MCF 10A (cell line): ENCODE measurements around the gene LTB4R2. TPM values are rescaled to one million over a fixed set of nuclear protein-coding genes. Genes with fewer than 3 reads are reported as not detected.

Experiments used
- BruUV-seq: library from RNA; stranded (reverse); fragments of 400-500 nt; replicated peaks from 2 replicates; lab custom pipeline; 2021; lab: Mats Ljungman, UMichigan
- CTCF ChIA-PET: fragments of 300-600 bp; sonication (Branson Sonifier 250); formaldehyde crosslinking; extraction: SDS; loops from one replicate; lab custom pipeline; 2021; ENCODE audit warnings: antibody characterized with exemption, inconsistent platforms; lab: Yijun Ruan, JAX
- POLR2A ChIA-PET: fragments of 300-600, 350-650 bp; sonication (Branson Sonifier 250); formaldehyde crosslinking; extraction: SDS; loops from one replicate; lab custom pipeline; 2020; ENCODE audit warnings: antibody characterized with exemption, inconsistent platforms; lab: Yijun Ruan, JAX
- DNase-seq: peaks from one replicate; pipeline ENCODE4 v3.0.0-alpha.2; 2018; ENCODE audit not compliant: unreplicated experiment
- H3K27ac Mint-ChIP-seq: one replicate; pipeline ENCODE4 v1.8.0; 2022; ENCODE audit warnings: mild to moderate bottlenecking, low read depth, mixed read lengths; ENCODE audit not compliant: unreplicated experiment
- H3K27me3 Mint-ChIP-seq: one replicate; pipeline ENCODE4 v1.8.0; 2022; ENCODE audit warnings: mixed read lengths; ENCODE audit not compliant: insufficient read depth, unreplicated experiment
- H3K36me3 Mint-ChIP-seq: one replicate; pipeline ENCODE4 v1.8.0; 2022; ENCODE audit warnings: mild to moderate bottlenecking, moderate library complexity, mixed read lengths; ENCODE audit not compliant: insufficient read depth, unreplicated experiment
- H3K4me1 Mint-ChIP-seq: one replicate; pipeline ENCODE4 v1.8.0; 2022; ENCODE audit warnings: mixed read lengths; ENCODE audit not compliant: insufficient read depth, unreplicated experiment
- H3K4me3 Mint-ChIP-seq: one replicate; pipeline ENCODE4 v1.8.0; 2022; ENCODE audit warnings: mild to moderate bottlenecking, moderate library complexity, mixed read lengths; ENCODE audit not compliant: unreplicated experiment
- H3K9me3 Mint-ChIP-seq: one replicate; pipeline ENCODE4 v1.8.0; 2022; ENCODE audit warnings: mixed read lengths; ENCODE audit not compliant: unreplicated experiment
- intact Hi-C: fragments of 100-400 bp; cut with micrococcal nuclease; formaldehyde crosslinking; loops from 2 replicates; pipeline ENCODE4 v1.14.1; 2022
- total RNA-seq: library from RNA; stranded (reverse); gene quantifications from 2 replicates; pipeline ENCODE4 v1.2.3, GENCODE V29; 2022
- TF ChIP-seq, protein P1 (sequence below): fragments of 200-600 bp; IDR thresholded peaks from one replicate; pipeline ENCODE4 v1.8.0; 2022; ENCODE audit warnings: antibody characterized with exemption, mild to moderate bottlenecking; ENCODE audit not compliant: unreplicated experiment

Gene LTB4R2
- total RNA-seq, 1 experiment from 2014 or later = 21.7 TPM

DNA sequence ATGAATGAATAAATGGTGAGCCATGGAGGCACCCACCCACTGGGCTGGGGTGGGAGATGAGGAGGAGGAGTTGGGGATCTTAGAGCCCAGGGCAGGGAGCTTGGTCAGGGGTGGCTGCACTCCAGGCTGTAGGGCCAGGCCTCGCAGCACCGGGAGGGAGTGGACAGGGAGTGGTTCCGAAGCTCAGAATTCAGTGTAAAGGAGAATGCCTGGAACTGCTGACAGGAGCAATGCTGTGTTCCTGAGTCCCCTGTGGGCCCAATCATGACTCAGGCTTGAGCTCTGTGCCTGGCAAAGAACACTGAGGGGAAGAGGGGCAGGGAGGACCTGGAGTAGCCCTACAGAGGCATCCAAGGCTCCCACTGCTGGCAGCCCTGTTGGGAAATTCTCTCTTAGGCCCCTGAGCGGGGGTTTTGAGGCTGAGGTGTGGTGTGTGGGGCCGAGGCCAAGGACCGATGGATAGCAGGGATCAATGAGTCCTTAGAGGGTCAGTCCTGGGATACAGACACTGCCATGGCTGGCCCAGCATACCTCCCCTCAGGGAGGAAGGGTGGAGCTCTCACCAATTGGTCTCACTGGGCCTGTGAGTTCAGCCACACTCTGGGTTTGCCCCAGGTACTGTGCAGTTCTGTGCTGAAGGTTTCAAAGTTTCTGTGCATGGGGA is 29.0 kb upstream of the LTB4R2 start:
- ChIA-PET POLR2A (interaction anchor here (0.7 to 9.2 kb wide), 15 partner anchors 9 to 86 kb away, joined by 3 to 115 read pairs (median 6); partner anchors contain the start of genes CHMP4A, DHRS1, NOP9 and RABGGTA), CTCF (interaction anchor here (0.9 to 32.3 kb wide), 11 partner anchors 9 to 39 kb away, joined by 3 to 457 read pairs (median 6); partner anchors contain the start of genes CIDEB, DHRS1, NOP9 and TINF2)
- Mint-ChIP-seq H3K9me3 (peaks cover 7% of the 10 kb centered on the region), H3K36me3 (peaks cover 7% of the 10 kb centered on the region), H3K4me1 (peaks cover 31% of the 10 kb centered on the region), H3K27me3 (no peaks in the 10 kb centered on the region), H3K27ac (peak overlapping the region; percentile 53), H3K4me3 (no peak overlapping the region)
- intact Hi-C loops = no loop called here
- BruUV-seq = no TSS peak
- TF ChIP-seq, protein P1, sequence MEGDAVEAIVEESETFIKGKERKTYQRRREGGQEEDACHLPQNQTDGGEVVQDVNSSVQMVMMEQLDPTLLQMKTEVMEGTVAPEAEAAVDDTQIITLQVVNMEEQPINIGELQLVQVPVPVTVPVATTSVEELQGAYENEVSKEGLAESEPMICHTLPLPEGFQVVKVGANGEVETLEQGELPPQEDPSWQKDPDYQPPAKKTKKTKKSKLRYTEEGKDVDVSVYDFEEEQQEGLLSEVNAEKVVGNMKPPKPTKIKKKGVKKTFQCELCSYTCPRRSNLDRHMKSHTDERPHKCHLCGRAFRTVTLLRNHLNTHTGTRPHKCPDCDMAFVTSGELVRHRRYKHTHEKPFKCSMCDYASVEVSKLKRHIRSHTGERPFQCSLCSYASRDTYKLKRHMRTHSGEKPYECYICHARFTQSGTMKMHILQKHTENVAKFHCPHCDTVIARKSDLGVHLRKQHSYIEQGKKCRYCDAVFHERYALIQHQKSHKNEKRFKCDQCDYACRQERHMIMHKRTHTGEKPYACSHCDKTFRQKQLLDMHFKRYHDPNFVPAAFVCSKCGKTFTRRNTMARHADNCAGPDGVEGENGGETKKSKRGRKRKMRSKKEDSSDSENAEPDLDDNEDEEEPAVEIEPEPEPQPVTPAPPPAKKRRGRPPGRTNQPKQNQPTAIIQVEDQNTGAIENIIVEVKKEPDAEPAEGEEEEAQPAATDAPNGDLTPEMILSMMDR = no peak
- DNase-seq = no peak

DNA sequence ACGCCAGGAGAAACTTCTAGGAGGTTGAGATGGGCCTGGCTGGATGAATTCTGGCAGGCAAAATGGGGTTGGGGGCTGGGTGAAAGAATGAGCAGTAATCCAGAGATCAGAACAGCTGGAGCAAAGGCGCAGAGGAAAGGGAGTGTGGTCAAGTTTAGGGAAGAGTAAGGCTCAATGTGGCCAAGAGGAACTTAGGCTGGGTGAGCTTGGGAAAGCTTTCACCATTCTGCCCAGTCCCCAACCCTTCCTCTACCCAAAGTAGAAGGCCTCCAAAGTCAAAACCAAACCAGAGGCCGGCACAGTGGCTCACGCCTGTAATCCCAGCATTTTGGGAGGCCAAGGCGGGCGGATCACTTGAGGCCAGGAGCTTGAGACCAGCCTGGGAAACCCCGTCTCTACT is 28.3 kb upstream of the LTB4R2 start:
- H3K36me3 Mint-ChIP-seq = peaks cover 7% of the 10 kb centered on the region
- H3K4me3 Mint-ChIP-seq = no peak overlapping the region
- no peaks in the 10 kb centered on the region for H3K27me3 Mint-ChIP-seq
- no peak for DNase-seq
- peaks cover 37% of the 10 kb centered on the region for H3K4me1 Mint-ChIP-seq
- ChIA-PET POLR2A (interaction anchor here (1.0 to 9.2 kb wide), 10 partner anchors 9 to 86 kb away, joined by 3 to 115 read pairs (median 16); partner anchors contain the start of genes CHMP4A, DHRS1, NOP9 and RABGGTA), CTCF (interaction anchor here (1.8 to 32.3 kb wide), 4 partner anchors 10 to 40 kb away, joined by 4 to 457 read pairs (median 74); partner anchors contain the start of genes CIDEB, DHRS1, NOP9 and TINF2)
- peaks cover 7% of the 10 kb centered on the region for H3K9me3 Mint-ChIP-seq
- peak overlapping the region; percentile 53 for H3K27ac Mint-ChIP-seq
- no TSS peak for BruUV-seq
- TF ChIP-seq, protein P1 = no peak
- intact Hi-C loops = no loop called here

GRCh38 chr14:24282736-24283135 is 27.2 kb upstream of the LTB4R2 start:
- no peak for DNase-seq
- intact Hi-C loops = no loop called here
- peaks cover 42% of the 10 kb centered on the region for H3K4me1 Mint-ChIP-seq
- H3K9me3 Mint-ChIP-seq = peaks cover 7% of the 10 kb centered on the region
- H3K4me3 Mint-ChIP-seq = no peak overlapping the region
- ChIA-PET POLR2A (interaction anchor here (0.5 to 9.2 kb wide), 9 partner anchors 9 to 142 kb away, joined by 3 to 115 read pairs (median 6); partner anchors contain the start of genes CIDEB, DHRS1, NOP9 and RABGGTA), CTCF (interaction anchor here (0.8 to 7.7 kb wide), 6 partner anchors 9 to 40 kb away, joined by 3 to 131 read pairs (median 13); partner anchors contain the start of genes CIDEB, DHRS1, NOP9 and RABGGTA)
- H3K36me3 Mint-ChIP-seq = no peaks in the 10 kb centered on the region
- TF ChIP-seq, protein P1 = no peak
- no peak overlapping the region for H3K27ac Mint-ChIP-seq
- H3K27me3 Mint-ChIP-seq = no peaks in the 10 kb centered on the region
- no TSS peak for BruUV-seq
